Heart right ventricle (tissue), 16 donors: Measurements from ENCODE around the gene TMEM8B. TPM values are rescaled to one million over a fixed set of nuclear protein-coding genes. Genes with fewer than 3 reads are reported as not detected.

ENCODE experiments used
- ATAC-seq, 8 donors: fragments of 200-7000 bp; cut with Tn5 transposase; one replicate each; pipeline ENCODE4 v1.9.1; 2020; ENCODE audit warnings: mild to moderate bottlenecking in 8 of 8, moderate library complexity in 8 of 8, moderate number of reproducible peaks in 1 of 8
- DNase-seq, 2 donors: peaks; one replicate each; pipeline ENCODE4 v3.0.0-alpha.2; 2020
- H3K27ac ChIP-seq, 10 donors: fragments of 200-600 bp; sonication (generic) in 2 of 10; one replicate each; pipeline versions ENCODE4 v1.5.0 to v1.8.0; 2020 to 2022; ENCODE audit warnings: mild to moderate bottlenecking in 3 of 10
- H3K27me3 ChIP-seq, 7 donors: fragments of 200-600 bp; one replicate each; pipeline ENCODE4 v1.8.0; 2021 to 2022; ENCODE audit warnings: mild to moderate bottlenecking in 2 of 7
- H3K36me3 ChIP-seq, 9 donors: fragments of 200-600 bp; sonication (generic) in 1 of 9; one replicate each; pipeline versions ENCODE4 v1.5.0 to v1.8.0; 2020 to 2022; ENCODE audit warnings: mild to moderate bottlenecking in 2 of 9
- H3K4me1 ChIP-seq, 9 donors: fragments of 200-600 bp; sonication (generic) in 1 of 9; one replicate each; pipeline versions ENCODE4 v1.5.0 to v1.8.0; 2020 to 2022; ENCODE audit warnings: mild to moderate bottlenecking in 4 of 9
- H3K4me3 ChIP-seq, 10 donors: fragments of 200-600 bp; sonication (generic) in 2 of 10; one replicate each; pipeline versions ENCODE4 v1.5.0 to v1.8.0; 2020 to 2022; ENCODE audit warnings: mild to moderate bottlenecking in 7 of 10, moderate library complexity in 2 of 10
- H3K9me3 ChIP-seq, 11 donors: fragments of 200-600 bp in 10 of 11; sonication (generic) in 2 of 11; one replicate each; pipeline versions ENCODE4 v1.5.0 to v1.8.0; 2013 to 2022; ENCODE audit warnings: mild to moderate bottlenecking in 2 of 11, control low read depth in 1 of 11, moderate library complexity in 1 of 11
- CTCF ChIP-seq, 9 donors: fragments of 200-600 bp; sonication (generic) in 2 of 9; IDR thresholded peaks; one replicate each; pipeline versions ENCODE4 v1.5.0 to v1.8.0; 2021 to 2022; ENCODE audit warnings: antibody characterized with exemption in 9 of 9, mild to moderate bottlenecking in 5 of 9, moderate library complexity in 1 of 9
- WGBS, 2 donors: extraction: QIAGEN DNeasy Blood & Tissue Kit; methylation state at CpG; one replicate each; pipeline ENCODE4 v1.1.7; 2013; ENCODE audit warnings: inconsistent platforms in 1 of 2; 5-methylcytosine and 5-hydroxymethylcytosine counted together
- intact Hi-C, 10 donors: fragments of 100-400 bp; cut with DNase I; formaldehyde crosslinking; loops; one replicate each; pipeline versions ENCODE4 v1.11.1 to v1.14.2; 2022
- polyA plus RNA-seq, 2 donors: library from polyadenylated mRNA; stranded (reverse); fragments of 200-250 nt; gene quantifications; one replicate each; pipeline ENCODE4 v1.2.3, GENCODE V29; 2013
- total RNA-seq, 10 donors: library from RNA; stranded (reverse); fragmentation: NEBNext Ultra II Directional in 3 of 10; extraction: Animal tissue kit (Norgen Biotek cat#: 25700) in 3 of 10; gene quantifications; one replicate each; pipeline versions ENCODE4 v1.2.1 to v1.2.4, GENCODE V29; 2021 to 2023
- donor health status: Arrhythmogenic right ventricular cardiomyopathy.
- donor health status: ischemic (EF 13 %, LVEDD 7.1; RV severe dilation, severe dysfunction).
- donor health status: healthy with polysubstance abuse.
- donor health status: DM: no; HTN: yes; CAD: no.
- donor health status: DM: no; HTN: no; CAD: no.
- donor health status: ischemic (EF 25% LVEDD 6.9; RV normal size, moderate dysfunction).
- donor health status: ischemic (EF 25% LVEDD 5.7; RV mildly dilated, moderate dysfunction).
- donor health status: healthy.
- donor health status: DM: yes; HTN: yes; CAD: no.
- donor health status: Ischemic cardiomyopathy.
- donor health status: ischemic (EF 35%, LVEDD 5.7; RV mildly dilated, moderate dysfunction).
- donor health status: nonischemic (EF 11% LVEDD 7.7; RV severe dilation, severe dysfunction).
- donor health status: DM: yes; HTN: yes; CAD: no.
- donor health status: PGD.
- donor health status: ischemic (EF 29% LVEDD 5.4; RV normal size, mild dysfunction).
- donor health status: nonischemic (EF 23%, LVEDD 6.1; RV moderate dilation, normal function).

TMEM8B gene
- total and polyA plus RNA-seq, 12 donors = 6.7 to 22.9 (median 19.5) TPM

DNA sequence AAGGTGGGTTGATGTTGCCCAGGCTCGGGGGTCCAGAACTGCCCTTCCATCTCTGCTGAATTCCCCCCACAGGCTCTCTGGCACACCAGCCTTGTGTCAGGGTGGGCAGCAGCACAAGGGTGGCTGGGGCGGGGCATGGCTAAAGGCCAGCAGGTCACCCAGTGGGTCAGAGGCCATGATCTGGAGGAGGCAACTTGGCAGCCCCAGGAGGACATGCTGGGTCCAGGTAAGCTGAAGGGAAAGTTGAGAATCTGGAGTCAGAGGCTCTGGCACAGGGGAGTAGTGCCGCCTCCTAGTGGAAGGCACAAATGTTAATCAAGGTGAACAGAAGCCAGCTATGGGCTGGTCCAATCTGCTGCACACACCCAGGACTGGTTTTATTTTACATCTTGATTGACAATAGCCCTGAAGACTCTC is 6.2 kb downstream of the TMEM8B start:
- Histone ChIP-seq H3K4me1 (peaks cover 4 to 40% (median 35%) of the 10 kb centered on the region in 9 donors), H3K4me3 (no peak overlapping the region), H3K36me3 (peaks cover 0 to 11% (median 0%) of the 10 kb centered on the region in 9 donors), H3K27me3 (peaks cover 0 to 38% (median 0%) of the 10 kb centered on the region in 7 donors), H3K27ac (no peak overlapping the region), H3K9me3 (no peaks in the 10 kb centered on the region)
- ATAC-seq = no peak
- peak in 3 of 9 donors; percentile 19 to 28 (median 26) for TF ChIP-seq CTCF (IDR thresholded peaks at IDR 0.05)
- intact Hi-C loops = no loop called here
- WGBS, 2 donors = 91 to 96% methylated on average over 3 of the region's 3 CpGs
- DNase-seq = no peak

GRCh38 chr9:35835766-35836165 is 6.7 kb downstream of the TMEM8B start:
- H3K4me1 ChIP-seq = peaks cover 4 to 35% (median 30%) of the 10 kb centered on the region in 9 donors
- ATAC-seq (no peak), DNase-seq (no peak)
- no peaks in the 10 kb centered on the region for H3K9me3 ChIP-seq
- H3K4me3 ChIP-seq = no peak overlapping the region
- no peak overlapping the region for H3K27ac ChIP-seq
- no peak for TF ChIP-seq CTCF (IDR thresholded peaks at IDR 0.05)
- 93 to 95% methylated on average over 2 of the region's 2 CpGs for WGBS, 2 donors
- H3K27me3 ChIP-seq = peaks cover 0 to 43% (median 0%) of the 10 kb centered on the region in 7 donors
- intact Hi-C loops = no loop called here
- peaks cover 0 to 11% (median 0%) of the 10 kb centered on the region in 9 donors for H3K36me3 ChIP-seq

GRCh38 chr9:35836595-35836994 is 7.6 kb downstream of the TMEM8B start:
- H3K27ac ChIP-seq = no peak overlapping the region
- no peaks in the 10 kb centered on the region for H3K9me3 ChIP-seq
- no peak overlapping the region for H3K4me3 ChIP-seq
- no peak for DNase-seq
- intact Hi-C loops = no loop called here
- ATAC-seq = no peak
- no peak for TF ChIP-seq CTCF (IDR thresholded peaks at IDR 0.05)
- H3K27me3 ChIP-seq = peaks cover 0 to 52% (median 0%) of the 10 kb centered on the region in 7 donors
- WGBS, 2 donors = 94 to 99% methylated on average over 5 of the region's 5 CpGs
- H3K4me1 ChIP-seq = peaks cover 4 to 30% (median 26%) of the 10 kb centered on the region in 9 donors
- peaks cover 0 to 11% (median 0%) of the 10 kb centered on the region in 9 donors for H3K36me3 ChIP-seq

DNA sequence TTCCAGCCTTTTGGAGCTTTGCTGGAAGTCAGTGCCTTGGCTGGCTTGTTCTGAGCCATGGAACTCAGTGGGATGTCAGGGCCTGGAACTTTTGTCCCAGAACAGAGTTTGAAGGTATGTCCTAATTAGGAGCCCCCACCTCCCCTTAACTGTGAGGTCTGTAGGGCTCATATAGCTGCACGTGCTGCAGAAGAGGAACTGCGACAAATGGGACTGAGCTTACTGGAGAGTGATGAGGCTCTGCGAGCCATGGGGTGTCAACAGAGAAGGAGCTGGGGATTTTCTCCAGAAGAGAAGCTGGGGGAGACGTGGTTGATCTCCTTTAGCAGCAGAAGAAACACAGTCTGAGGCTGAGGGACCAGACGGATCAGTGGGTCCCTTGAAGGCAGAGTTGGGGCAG is 10.9 kb downstream of the TMEM8B start:
- intact Hi-C loops = no loop called here
- Histone ChIP-seq H3K4me3 (no peak overlapping the region), H3K36me3 (peaks cover 0 to 13% (median 0%) of the 10 kb centered on the region in 9 donors), H3K27ac (no peak overlapping the region), H3K27me3 (peaks cover 0 to 64% (median 0%) of the 10 kb centered on the region in 7 donors), H3K4me1 (peaks cover 2 to 38% (median 7%) of the 10 kb centered on the region in 9 donors), H3K9me3 (no peaks in the 10 kb centered on the region)
- DNase-seq = no peak
- TF ChIP-seq CTCF (IDR thresholded peaks at IDR 0.05) = no peak
- ATAC-seq = no peak
- 94 to 95% methylated on average over 5 of the region's 5 CpGs for WGBS, 2 donors
